SU-DHL-6 (cell line): ENCODE results near the gene POLRMT.
A peak's percentile ranks its signal among the peaks of the same experiment; 100 is the strongest.

Experiments used
- H2AFZ ChIP-seq: fragments of 200-600 bp; sonication (generic); 2 replicates; pipeline ENCODE4 v1.6.1; 2014; ENCODE audit warnings: low read depth, mild to moderate bottlenecking, moderate library complexity, mixed read lengths, antibody characterized with exemption, low read length; ENCODE audit not compliant: severe bottlenecking
- H3F3A ChIP-seq: fragments of 200-600 bp; shearing (Covaris generic); 2 replicates; pipeline ENCODE4 v1.6.0; 2016; ENCODE audit warnings: antibody characterized with exemption, mild to moderate bottlenecking; ENCODE audit not compliant: insufficient read depth
- H3K27ac ChIP-seq: fragments of 200-600 bp; sonication (generic); 2 replicates; pipeline ENCODE4 v1.5.1; 2016; ENCODE audit warnings: low read depth, mild to moderate bottlenecking, low read length, moderate library complexity, mixed read lengths
- H3K27me3 ChIP-seq: fragments of 200-600 bp; sonication (generic), shearing (Covaris generic); 2 replicates; pipeline ENCODE4 v1.6.0; 2014; ENCODE audit warnings: mild to moderate bottlenecking, low read length
- H3K36me3 ChIP-seq: fragments of 200-600 bp; sonication (generic); 2 replicates; pipeline ENCODE4 v1.6.1; 2014; ENCODE audit warnings: mild to moderate bottlenecking, low read length, mixed read lengths
- H3K4me2 ChIP-seq: fragments of 300-600, 200-600 bp; shearing (Covaris generic), sonication (generic); 2 replicates; pipeline ENCODE4 v1.6.0; 2014; ENCODE audit warnings: low read length, low read depth, mild to moderate bottlenecking; ENCODE audit not compliant: poor library complexity, severe bottlenecking
- H3K4me3 ChIP-seq: fragments of 200-600 bp; sonication (generic); 2 replicates; pipeline ENCODE4 v1.5.1; 2014; ENCODE audit warnings: antibody characterized with exemption, low read length, mild to moderate bottlenecking, mixed read lengths; ENCODE audit not compliant: insufficient read depth, poor library complexity, severe bottlenecking
- H3K79me2 ChIP-seq: fragments of 200-600 bp; sonication (generic); 2 replicates; pipeline ENCODE4 v1.6.1; 2014; ENCODE audit warnings: mild to moderate bottlenecking, low read length, moderate library complexity; ENCODE audit not compliant: insufficient read depth
- H3K9ac ChIP-seq: fragments of 200-600 bp; sonication (generic); 2 replicates; pipeline ENCODE4 v1.7.0; 2014; ENCODE audit warnings: mild to moderate bottlenecking, low read length
- H3K9me2 ChIP-seq: fragments of 200-600 bp; sonication (generic); replicated peaks from 2 replicates; pipeline ENCODE4 v1.6.1; 2014; ENCODE audit warnings: low read length; ENCODE audit not compliant: insufficient read depth
- H3K9me3 ChIP-seq: fragments of 200-600 bp; sonication (generic); 2 replicates; pipeline ENCODE4 v1.6.1; 2014; ENCODE audit warnings: low read length, mixed read lengths; ENCODE audit not compliant: insufficient read depth
- H4K20me1 ChIP-seq: fragments of 200-600 bp; sonication (generic); 2 replicates; pipeline ENCODE4 v1.6.1; 2014; ENCODE audit warnings: low read depth, mild to moderate bottlenecking, antibody characterized with exemption, low read length, moderate library complexity, mixed read lengths
- EZH2phosphoT487 ChIP-seq: fragments of 200-600 bp; sonication (generic), shearing (Covaris generic); conservative IDR thresholded peaks from 2 replicates; pipeline ENCODE4 v1.6.1; 2018; ENCODE audit warnings: mild to moderate bottlenecking, antibody characterized with exemption, low read length, moderate library complexity, mixed read lengths
- TF ChIP-seq, protein P1 (sequence below): fragments of 200-600 bp; sonication (generic); IDR thresholded peaks from one replicate; pipeline ENCODE4 v1.5.1; 2017; ENCODE audit warnings: antibody characterized with exemption, mild to moderate bottlenecking, low read length, moderate library complexity; ENCODE audit not compliant: insufficient read depth, poor library complexity, severe bottlenecking

POLRMT gene

DNA sequence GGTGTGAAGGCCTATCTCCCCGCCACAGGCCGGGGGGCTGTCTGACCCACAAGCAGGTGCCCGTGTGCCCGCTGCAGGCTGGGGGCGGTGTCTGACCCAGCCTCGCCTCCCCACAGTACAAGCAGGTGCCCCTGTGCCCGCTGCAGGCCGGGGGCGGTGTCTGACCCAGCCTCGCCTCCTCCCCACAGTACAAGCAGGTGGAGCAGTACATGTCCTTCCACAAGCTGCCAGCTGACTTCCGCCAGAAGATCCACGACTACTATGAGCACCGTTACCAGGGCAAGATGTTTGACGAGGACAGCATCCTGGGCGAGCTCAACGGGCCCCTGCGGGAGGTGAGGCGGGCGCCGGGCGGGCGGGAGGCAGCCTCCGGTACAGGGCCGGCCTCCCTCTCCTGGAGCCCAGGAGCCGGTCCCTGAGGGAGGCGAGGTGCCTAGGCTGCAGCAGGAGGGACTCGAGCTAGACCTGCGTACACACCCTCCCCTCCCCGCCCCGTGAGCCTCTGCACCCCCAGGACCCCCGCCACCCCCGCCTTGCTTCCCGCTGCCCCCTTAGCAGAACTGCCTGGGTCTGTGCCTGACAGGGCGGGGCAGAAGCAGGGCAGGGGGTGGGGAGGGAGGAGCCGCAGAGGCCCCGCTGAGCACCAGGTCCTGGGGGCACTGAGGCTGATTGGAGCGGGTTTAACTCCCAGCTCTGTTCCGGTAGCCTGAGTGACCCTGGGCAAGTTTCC is 23.1 kb downstream of the POLRMT start:
- no peak for TF ChIP-seq EZH2phosphoT487
- TF ChIP-seq, protein P1, sequence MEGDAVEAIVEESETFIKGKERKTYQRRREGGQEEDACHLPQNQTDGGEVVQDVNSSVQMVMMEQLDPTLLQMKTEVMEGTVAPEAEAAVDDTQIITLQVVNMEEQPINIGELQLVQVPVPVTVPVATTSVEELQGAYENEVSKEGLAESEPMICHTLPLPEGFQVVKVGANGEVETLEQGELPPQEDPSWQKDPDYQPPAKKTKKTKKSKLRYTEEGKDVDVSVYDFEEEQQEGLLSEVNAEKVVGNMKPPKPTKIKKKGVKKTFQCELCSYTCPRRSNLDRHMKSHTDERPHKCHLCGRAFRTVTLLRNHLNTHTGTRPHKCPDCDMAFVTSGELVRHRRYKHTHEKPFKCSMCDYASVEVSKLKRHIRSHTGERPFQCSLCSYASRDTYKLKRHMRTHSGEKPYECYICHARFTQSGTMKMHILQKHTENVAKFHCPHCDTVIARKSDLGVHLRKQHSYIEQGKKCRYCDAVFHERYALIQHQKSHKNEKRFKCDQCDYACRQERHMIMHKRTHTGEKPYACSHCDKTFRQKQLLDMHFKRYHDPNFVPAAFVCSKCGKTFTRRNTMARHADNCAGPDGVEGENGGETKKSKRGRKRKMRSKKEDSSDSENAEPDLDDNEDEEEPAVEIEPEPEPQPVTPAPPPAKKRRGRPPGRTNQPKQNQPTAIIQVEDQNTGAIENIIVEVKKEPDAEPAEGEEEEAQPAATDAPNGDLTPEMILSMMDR = no peak
- Histone ChIP-seq H3K9ac (peak overlapping the region; percentile 42), H3K27ac (peak overlapping the region; percentile 49)

DNA sequence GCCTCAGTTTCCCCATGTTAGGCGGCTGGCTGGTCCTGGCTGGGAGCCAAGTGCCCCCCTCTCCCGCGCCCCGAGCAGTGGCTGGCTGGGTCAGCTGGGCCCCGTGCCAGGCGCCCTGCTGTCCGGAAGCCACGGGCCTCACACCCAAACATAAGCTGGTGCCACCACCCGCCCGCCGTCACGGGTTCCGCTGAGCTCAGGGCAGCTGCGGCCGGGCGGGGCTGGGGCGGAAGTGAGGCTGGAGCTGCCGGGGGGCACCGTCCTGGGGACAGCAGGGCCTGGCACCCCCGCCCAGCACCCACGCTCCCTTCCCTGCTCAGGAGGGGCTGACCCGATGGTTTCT is 24.4 kb downstream of the POLRMT start:
- no peak overlapping the region for H3K27ac ChIP-seq

More for the DNA sequence above, 23.1 kb downstream of the POLRMT start:
- Histone ChIP-seq H3K27me3 (no peaks in the 10 kb centered on the region), H3K9me3 (no peaks in the 10 kb centered on the region), H4K20me1 (no peaks in the 10 kb centered on the region), H3K36me3 (no peaks in the 10 kb centered on the region), H3K4me2 (peak overlapping the region; percentile 18), H3K9me2 (no peaks in the 10 kb centered on the region), H2AFZ (peak overlapping the region; percentile 17), H3F3A (no peaks in the 10 kb centered on the region), H3K4me3 (no peak overlapping the region), H3K79me2 (no peaks in the 10 kb centered on the region)

DNA sequence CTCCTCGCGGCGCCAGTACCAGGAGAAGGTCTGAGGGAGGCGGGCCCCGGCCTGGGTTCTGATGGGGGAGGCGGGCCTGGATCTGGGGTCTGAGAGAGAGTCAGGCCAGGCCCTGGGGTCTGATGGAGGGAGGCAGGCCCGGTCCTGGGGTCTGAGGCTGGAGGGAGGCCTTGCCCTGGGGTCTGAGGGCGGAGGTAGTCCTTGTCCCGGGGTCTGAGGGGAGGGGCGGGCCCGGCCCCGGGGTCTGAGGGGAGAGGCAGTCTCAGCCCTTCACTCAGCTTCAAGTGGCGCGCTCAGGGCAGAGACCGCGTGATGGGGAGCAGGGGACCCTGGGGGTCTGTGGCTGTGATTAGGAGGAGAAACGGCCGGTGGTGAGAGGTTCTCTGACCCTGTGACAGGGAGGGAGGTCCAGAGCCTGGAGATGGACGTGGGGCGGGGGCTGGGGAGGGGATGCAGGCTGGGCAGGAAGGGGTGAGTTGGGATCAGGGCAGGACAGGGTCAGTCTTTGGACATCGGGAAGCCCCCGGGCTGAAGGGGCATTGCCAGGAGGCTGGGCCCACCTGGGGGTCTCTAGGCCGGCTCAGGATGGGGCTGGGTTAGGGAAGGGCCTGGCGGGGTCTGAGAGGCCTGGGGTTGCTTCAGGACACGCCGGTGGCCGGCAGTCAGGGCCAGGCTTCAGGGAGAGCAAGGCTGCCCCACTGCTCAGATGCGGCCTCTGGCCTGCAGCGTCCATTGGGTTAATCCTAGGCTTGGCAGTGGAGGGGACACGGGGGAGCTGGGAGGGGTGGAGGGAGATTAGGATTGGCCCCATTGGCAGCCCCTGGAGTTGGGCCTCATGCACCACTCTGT is 25.0 kb downstream of the POLRMT start:
- H3K4me3 ChIP-seq = no peak overlapping the region
- no peaks in the 10 kb centered on the region for H3K79me2 ChIP-seq
- H4K20me1 ChIP-seq = no peaks in the 10 kb centered on the region
- H3K4me2 ChIP-seq = no peak overlapping the region
- no peaks in the 10 kb centered on the region for H3K9me2 ChIP-seq
- H3K36me3 ChIP-seq = no peaks in the 10 kb centered on the region
- H3K9ac ChIP-seq = no peak overlapping the region
- H3K27ac ChIP-seq = no peak overlapping the region
- H3K9me3 ChIP-seq = no peaks in the 10 kb centered on the region
- H2AFZ ChIP-seq = no peak overlapping the region
- H3K27me3 ChIP-seq = no peaks in the 10 kb centered on the region
- no peaks in the 10 kb centered on the region for H3F3A ChIP-seq
- TF ChIP-seq, protein P1 = no peak
- TF ChIP-seq EZH2phosphoT487 = no peak

More for the DNA sequence above, 24.4 kb downstream of the POLRMT start:
- no peaks in the 10 kb centered on the region for H3F3A ChIP-seq
- H4K20me1 ChIP-seq = no peaks in the 10 kb centered on the region
- H3K9ac ChIP-seq = no peak overlapping the region
- no peaks in the 10 kb centered on the region for H3K9me2 ChIP-seq
- no peaks in the 10 kb centered on the region for H3K9me3 ChIP-seq
- H3K27me3 ChIP-seq = no peaks in the 10 kb centered on the region
- H2AFZ ChIP-seq = no peak overlapping the region
- H3K79me2 ChIP-seq = no peaks in the 10 kb centered on the region
- H3K36me3 ChIP-seq = no peaks in the 10 kb centered on the region
- H3K4me3 ChIP-seq = no peak overlapping the region
- H3K4me2 ChIP-seq = no peak overlapping the region
- TF ChIP-seq, protein P1 = no peak
- TF ChIP-seq EZH2phosphoT487 = no peak
